ENCODE data around the gene CTU2. TPM values are rescaled to one million over a fixed set of nuclear protein-coding genes. Genes with fewer than 3 reads are reported as not detected.

The CTU2 gene
- total RNA-seq, 1 experiment from 2014 or later: 39.4 TPM

DNA sequence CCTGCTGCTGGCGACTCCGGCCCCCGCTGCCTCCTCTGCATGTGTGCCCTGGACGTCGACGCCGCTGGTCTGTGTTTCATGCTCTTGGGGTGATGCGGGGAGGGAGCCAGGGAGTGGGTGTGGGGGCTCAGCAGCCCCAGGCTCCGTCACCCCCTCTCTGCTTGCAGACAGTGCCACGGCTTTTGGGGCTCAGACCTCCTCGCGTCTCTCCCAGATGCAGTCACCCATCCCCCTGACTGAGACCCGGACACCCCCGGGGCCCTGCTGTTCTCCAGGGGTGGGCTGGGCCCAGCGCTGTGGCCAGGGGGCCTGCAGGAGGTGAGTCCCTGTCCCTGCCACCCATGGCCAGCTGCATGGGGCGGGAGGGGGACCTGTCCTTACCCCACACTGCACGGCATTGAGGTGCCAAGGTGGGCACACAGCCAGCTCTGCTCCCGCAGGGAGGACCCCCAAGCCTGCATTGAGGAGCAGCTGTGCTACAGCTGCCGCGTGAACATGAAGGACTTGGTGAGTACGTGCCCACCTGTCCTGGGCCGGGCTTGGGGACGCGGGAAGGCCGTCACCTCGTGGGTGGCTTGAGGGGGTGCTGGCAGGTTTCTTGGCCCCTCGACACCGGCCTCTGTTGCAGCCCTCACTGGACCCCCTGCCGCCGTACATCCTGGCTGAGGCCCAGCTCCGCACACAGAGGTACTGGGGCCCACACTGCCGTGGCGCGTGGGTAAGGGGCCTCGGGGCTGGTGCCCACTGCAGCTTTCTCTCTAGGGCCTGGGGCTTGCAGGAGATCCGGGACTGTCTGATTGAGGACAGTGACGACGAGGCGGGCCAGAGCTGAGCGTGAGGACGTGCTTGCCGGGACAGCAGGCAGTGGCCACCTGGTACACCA, 8.4 kb downstream of the CTU2 start:
- ATAC-seq (no peak), DNase-seq (no peak)
- intact Hi-C loops (cut with micrococcal nuclease): no loop called here
- H4K20me1 ChIP-seq (ENCODE audit: low read length): no peaks in the 10 kb centered on the region
- H3K4me3 ChIP-seq (ENCODE audit: low read length): no peak overlapping the region
- H3K4me1 ChIP-seq (ENCODE audit: insufficient read depth, low read length): no peaks in the 10 kb centered on the region
- no peak overlapping the region for H2AFZ ChIP-seq (ENCODE audit: low read length)
- no peaks in the 10 kb centered on the region for H3K9me3 ChIP-seq (ENCODE audit: low read length)
- H3K4me2 ChIP-seq (ENCODE audit: low read length): no peak overlapping the region
- peaks cover 13% of the 10 kb centered on the region for H3K79me2 ChIP-seq (ENCODE audit: low read length)
- peaks cover 4% of the 10 kb centered on the region; the same call in 1 of the 2 replicates for H3K36me3 ChIP-seq (ENCODE audit: low read depth, low read length)
- no peaks in the 10 kb centered on the region for H3K27me3 ChIP-seq (ENCODE audit: low read length)
- H3K27ac ChIP-seq (ENCODE audit: low read length): no peak overlapping the region
- H3K9me2 ChIP-seq (replicated peaks; ENCODE audit: low read length): no peaks in the 10 kb centered on the region
- CTCF ChIA-PET: no interaction called here
- H3F3A ChIP-seq (ENCODE audit: low read length, unreplicated experiment): no peaks in the 10 kb centered on the region
- POLR2A ChIA-PET (ENCODE audit: unreplicated experiment): no interaction called here
- no TSS peak for BruUV-seq (replicated peaks)
- no peak for TF ChIP-seq EZH2 (IDR thresholded peaks at IDR 0.05; ENCODE audit: low read length, unreplicated experiment)
- TF ChIP-seq, protein P1, sequence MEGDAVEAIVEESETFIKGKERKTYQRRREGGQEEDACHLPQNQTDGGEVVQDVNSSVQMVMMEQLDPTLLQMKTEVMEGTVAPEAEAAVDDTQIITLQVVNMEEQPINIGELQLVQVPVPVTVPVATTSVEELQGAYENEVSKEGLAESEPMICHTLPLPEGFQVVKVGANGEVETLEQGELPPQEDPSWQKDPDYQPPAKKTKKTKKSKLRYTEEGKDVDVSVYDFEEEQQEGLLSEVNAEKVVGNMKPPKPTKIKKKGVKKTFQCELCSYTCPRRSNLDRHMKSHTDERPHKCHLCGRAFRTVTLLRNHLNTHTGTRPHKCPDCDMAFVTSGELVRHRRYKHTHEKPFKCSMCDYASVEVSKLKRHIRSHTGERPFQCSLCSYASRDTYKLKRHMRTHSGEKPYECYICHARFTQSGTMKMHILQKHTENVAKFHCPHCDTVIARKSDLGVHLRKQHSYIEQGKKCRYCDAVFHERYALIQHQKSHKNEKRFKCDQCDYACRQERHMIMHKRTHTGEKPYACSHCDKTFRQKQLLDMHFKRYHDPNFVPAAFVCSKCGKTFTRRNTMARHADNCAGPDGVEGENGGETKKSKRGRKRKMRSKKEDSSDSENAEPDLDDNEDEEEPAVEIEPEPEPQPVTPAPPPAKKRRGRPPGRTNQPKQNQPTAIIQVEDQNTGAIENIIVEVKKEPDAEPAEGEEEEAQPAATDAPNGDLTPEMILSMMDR (conservative IDR thresholded peaks at IDR 0.05; ENCODE audit: low read depth, low read length): no peak
- TF ChIP-seq EZH2phosphoT487 (IDR thresholded peaks at IDR 0.05; ENCODE audit: borderline replicate concordance, low read length): no peak
- no peak overlapping the region for H3K9ac ChIP-seq (ENCODE audit: low read length)

DNA sequence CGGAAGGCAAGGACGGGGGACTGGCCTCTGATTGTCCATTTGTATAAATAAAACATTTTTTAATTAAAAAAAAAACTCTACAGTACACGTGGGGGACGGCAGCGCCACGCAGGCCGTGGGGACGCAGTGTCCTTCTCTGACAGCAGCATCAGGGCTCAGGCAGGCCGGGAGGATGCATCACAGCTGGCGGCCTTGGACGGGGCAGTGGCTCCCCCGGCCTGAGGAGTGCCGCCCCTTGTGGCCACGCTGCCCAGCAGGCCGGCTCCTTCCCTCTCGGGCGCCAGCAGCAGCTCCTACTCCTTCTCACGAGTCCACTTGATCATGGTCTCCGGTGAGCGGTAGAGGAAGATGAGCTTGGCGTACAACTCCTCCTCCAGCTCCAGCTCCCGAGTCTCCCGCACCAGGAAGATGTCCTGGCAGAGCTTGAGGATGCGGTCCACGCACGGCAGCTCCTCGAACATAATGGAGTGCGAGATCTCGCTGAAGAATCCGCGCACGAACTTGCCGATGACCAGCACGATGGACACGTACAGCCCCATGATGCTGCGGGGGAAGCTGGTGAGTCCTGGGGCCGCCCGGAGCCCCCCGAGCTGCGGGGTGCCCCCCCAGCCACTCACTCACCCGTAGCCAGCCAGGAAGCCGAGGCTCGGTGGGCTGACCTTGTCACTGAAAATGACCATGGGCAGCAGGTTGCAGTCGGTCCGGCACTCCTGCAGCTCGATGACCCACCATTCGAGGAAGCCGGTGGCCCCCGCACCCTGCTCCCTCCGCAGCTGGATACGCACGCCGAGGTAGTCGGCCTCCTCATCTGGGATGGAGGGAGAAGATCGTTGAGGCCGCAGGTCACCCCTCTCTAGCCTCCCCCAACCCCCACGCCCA, 9.2 kb downstream of the CTU2 start:
- CTCF ChIA-PET: no interaction called here
- no peak overlapping the region for H3K9ac ChIP-seq (ENCODE audit: low read length)
- no peak overlapping the region for H3K4me2 ChIP-seq (ENCODE audit: low read length)
- intact Hi-C loops (cut with micrococcal nuclease): no loop called here
- POLR2A ChIA-PET (ENCODE audit: unreplicated experiment): no interaction called here
- no peaks in the 10 kb centered on the region for H3K4me1 ChIP-seq (ENCODE audit: insufficient read depth, low read length)
- H4K20me1 ChIP-seq (ENCODE audit: low read length): no peaks in the 10 kb centered on the region
- ATAC-seq: no peak
- no peak overlapping the region for H3K4me3 ChIP-seq (ENCODE audit: low read length)
- H3K36me3 ChIP-seq (ENCODE audit: low read depth, low read length): peaks cover 4% of the 10 kb centered on the region; the same call in 1 of the 2 replicates
- H3K27me3 ChIP-seq (ENCODE audit: low read length): no peaks in the 10 kb centered on the region
- no peaks in the 10 kb centered on the region for H3K9me3 ChIP-seq (ENCODE audit: low read length)
- peaks cover 8% of the 10 kb centered on the region; the same call in 1 of the 2 replicates for H3K79me2 ChIP-seq (ENCODE audit: low read length)
- H3K27ac ChIP-seq (ENCODE audit: low read length): no peak overlapping the region
- no peaks in the 10 kb centered on the region for H3K9me2 ChIP-seq (replicated peaks; ENCODE audit: low read length)
- no peaks in the 10 kb centered on the region for H3F3A ChIP-seq (ENCODE audit: low read length, unreplicated experiment)
- H2AFZ ChIP-seq (ENCODE audit: low read length): no peak overlapping the region
- DNase-seq: no peak
- no peak for TF ChIP-seq EZH2phosphoT487 (IDR thresholded peaks at IDR 0.05; ENCODE audit: borderline replicate concordance, low read length)
- no TSS peak for BruUV-seq (replicated peaks)

DNA sequence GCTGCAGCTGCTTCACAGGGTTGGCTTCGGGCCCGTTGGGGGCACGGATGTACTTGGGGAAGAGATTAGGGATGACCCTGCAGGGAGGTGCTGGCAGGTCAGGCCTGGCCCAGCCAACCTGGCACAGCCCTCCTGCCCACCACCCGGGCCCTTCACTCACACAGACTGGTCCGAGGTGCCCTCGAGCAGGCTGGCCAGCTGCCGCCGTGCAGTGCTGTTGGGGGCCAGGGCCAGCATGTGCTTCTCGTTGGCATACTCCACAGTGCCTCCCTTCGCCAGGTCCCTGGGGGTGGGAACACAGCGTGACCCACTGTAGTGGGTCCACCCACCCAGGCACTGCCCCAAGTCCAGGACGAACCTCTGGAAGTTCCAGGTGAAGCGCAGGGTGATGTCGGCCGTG, 9.9 kb downstream of the CTU2 start:
- ATAC-seq (no peak), DNase-seq (no peak)
- ChIA-PET POLR2A (ENCODE audit: unreplicated experiment) (no interaction called here), CTCF (no interaction called here)
- H3K9me3 ChIP-seq (ENCODE audit: low read length): no peaks in the 10 kb centered on the region
- no peak overlapping the region for H3K4me3 ChIP-seq (ENCODE audit: low read length)
- H3K9me2 ChIP-seq (replicated peaks; ENCODE audit: low read length): no peaks in the 10 kb centered on the region
- no peaks in the 10 kb centered on the region for H3F3A ChIP-seq (ENCODE audit: low read length, unreplicated experiment)
- H4K20me1 ChIP-seq (ENCODE audit: low read length): no peaks in the 10 kb centered on the region
- no peak overlapping the region for H3K27ac ChIP-seq (ENCODE audit: low read length)
- no peak overlapping the region for H3K4me2 ChIP-seq (ENCODE audit: low read length)
- H3K36me3 ChIP-seq (ENCODE audit: low read depth, low read length): peaks cover 4% of the 10 kb centered on the region; the same call in 1 of the 2 replicates
- no peak overlapping the region for H3K9ac ChIP-seq (ENCODE audit: low read length)
- H3K79me2 ChIP-seq (ENCODE audit: low read length): peaks cover 8% of the 10 kb centered on the region; the same call in 1 of the 2 replicates
- H2AFZ ChIP-seq (ENCODE audit: low read length): no peak overlapping the region
- H3K4me1 ChIP-seq (ENCODE audit: insufficient read depth, low read length): no peaks in the 10 kb centered on the region
- no peaks in the 10 kb centered on the region for H3K27me3 ChIP-seq (ENCODE audit: low read length)
- intact Hi-C loops (cut with micrococcal nuclease): no loop called here
- no TSS peak for BruUV-seq (replicated peaks)
- no peak for TF ChIP-seq EZH2phosphoT487 (IDR thresholded peaks at IDR 0.05; ENCODE audit: borderline replicate concordance, low read length)
- TF ChIP-seq EZH2 (IDR thresholded peaks at IDR 0.05; ENCODE audit: low read length, unreplicated experiment): no peak
- TF ChIP-seq, protein P1 (conservative IDR thresholded peaks at IDR 0.05; ENCODE audit: low read depth, low read length): no peak
